Testis (tissue), 2 donors: ENCODE data around the gene TMEM117.

Experiments used
- POLR2A ChIP-seq: fragments of 450-650 bp; IDR thresholded peaks from one replicate; pipeline ENCODE4 v1.6.1; 2017; ENCODE audit warnings: antibody characterized with exemption, mild to moderate bottlenecking, moderate library complexity
- TF ChIP-seq, protein P1 (sequence below), 3 experiments: fragments of 450-650 bp in 2 of 3; fragments of 200-600 bp in 1 of 3; sonication (generic) in 1 of 3; IDR thresholded peaks; one replicate each; pipeline ENCODE4 v1.5.1; 2016 to 2019; ENCODE audit warnings: antibody characterized with exemption in 3 of 3, mild to moderate bottlenecking in 2 of 3, moderate library complexity in 1 of 3

DNA sequence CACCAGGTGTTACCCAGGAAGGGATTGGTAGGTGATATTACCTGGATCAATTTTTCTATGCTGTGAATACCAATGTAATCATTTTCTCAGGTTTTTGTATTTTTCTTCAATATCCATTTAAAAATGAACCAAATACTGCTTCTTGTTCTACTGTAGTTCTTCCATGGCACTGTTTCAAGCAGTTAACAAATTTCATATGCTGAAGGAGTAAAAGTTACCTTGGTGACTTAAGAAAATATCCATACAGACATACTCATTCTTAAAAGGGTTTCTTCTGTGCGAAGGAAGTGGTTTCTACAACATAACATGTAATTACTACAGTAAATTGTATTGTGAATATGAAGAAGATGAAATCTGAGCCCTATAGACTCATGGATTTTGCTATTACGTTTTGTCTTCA, 222.5 kb downstream of the TMEM117 start:
- TF ChIP-seq POLR2A: no peak
- TF ChIP-seq, protein P1, sequence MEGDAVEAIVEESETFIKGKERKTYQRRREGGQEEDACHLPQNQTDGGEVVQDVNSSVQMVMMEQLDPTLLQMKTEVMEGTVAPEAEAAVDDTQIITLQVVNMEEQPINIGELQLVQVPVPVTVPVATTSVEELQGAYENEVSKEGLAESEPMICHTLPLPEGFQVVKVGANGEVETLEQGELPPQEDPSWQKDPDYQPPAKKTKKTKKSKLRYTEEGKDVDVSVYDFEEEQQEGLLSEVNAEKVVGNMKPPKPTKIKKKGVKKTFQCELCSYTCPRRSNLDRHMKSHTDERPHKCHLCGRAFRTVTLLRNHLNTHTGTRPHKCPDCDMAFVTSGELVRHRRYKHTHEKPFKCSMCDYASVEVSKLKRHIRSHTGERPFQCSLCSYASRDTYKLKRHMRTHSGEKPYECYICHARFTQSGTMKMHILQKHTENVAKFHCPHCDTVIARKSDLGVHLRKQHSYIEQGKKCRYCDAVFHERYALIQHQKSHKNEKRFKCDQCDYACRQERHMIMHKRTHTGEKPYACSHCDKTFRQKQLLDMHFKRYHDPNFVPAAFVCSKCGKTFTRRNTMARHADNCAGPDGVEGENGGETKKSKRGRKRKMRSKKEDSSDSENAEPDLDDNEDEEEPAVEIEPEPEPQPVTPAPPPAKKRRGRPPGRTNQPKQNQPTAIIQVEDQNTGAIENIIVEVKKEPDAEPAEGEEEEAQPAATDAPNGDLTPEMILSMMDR (IDR thresholded peaks at IDR 0.05): no peak
